GM20000 (cell line): ENCODE data around the gene GPR139.

Experiments used
- DNase-seq: peaks from one replicate; pipeline ENCODE4 v3.0.0; 2012; ENCODE audit warnings: low spot score
- CTCF ChIP-seq: IDR thresholded peaks from 2 replicates; pipeline ENCODE4 v1.5.1; 2012; ENCODE audit warnings: mild to moderate bottlenecking, control low read depth; ENCODE audit errors: extremely low read depth, missing control alignments

GPR139 gene

DNA sequence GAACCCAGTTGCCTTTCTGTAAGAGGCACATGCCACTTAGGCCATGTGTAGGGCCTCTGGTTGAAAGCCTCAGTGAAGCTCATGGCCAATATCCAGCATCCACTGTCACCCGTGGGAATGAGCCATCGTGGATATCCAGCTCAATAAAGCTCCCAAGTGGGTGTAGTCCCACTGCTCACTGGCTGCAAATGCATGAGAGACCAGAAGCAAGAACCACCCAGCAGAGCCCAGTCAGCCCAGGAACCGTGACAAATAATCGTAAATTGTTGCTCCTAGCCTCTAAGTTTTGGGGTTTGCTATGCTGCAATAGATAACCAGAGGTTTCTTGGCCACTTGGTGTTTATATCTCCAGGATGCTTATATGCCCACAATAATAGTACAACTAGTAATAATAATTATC, 33.7 kb downstream of the GPR139 start:
- no peak for TF ChIP-seq CTCF
- no peak for DNase-seq

- DNase-seq: no peak
- TF ChIP-seq CTCF: no peak
These were observed 44.1 kb downstream of the GPR139 start for GRCh38 chr16:20029611-20030010.

- TF ChIP-seq CTCF: no peak
- DNase-seq: no peak
These were observed 47.2 kb downstream of the GPR139 start for GRCh38 chr16:20026361-20027072.

DNA sequence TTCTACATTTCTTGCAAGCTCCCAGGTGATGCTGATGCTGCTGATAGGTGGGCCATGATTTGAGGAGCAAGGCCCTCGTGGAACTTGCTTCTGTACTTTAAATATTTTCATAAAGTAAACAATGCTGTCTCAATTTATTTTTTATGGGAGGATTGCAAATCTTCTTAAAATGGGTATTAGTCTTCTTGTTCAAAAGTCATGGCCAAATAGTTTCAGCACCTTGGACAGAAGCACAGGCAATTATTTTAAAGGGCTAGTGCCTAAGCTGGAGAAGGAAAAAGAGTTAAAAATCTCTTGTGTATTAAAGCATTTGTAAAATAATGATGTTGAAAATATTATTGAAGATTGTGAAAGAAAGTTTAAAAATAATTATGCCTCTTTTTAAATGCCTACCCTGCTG, 50.5 kb downstream of the GPR139 start:
- no peak for TF ChIP-seq CTCF
- DNase-seq: no peak

DNA sequence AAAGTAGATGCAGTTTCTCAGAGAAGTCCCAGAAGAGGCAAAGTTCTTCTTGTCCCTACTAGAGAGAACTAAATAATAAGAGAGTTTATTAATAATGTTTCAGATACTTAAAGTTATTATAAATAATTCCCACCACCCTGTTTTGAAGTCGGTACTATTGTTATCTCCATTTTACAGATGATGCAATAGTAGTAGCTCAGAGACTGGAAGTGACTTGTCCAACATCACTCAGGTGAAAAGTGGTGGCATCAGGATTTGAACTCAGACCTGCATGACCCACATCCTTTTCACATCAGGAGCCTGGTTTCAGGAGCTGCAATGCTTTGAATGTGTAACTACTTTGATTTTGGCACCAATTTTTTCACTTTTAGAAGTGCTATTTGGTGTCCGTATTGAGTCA, 52.7 kb downstream of the GPR139 start:
- no peak for DNase-seq
- TF ChIP-seq CTCF: no peak

DNA sequence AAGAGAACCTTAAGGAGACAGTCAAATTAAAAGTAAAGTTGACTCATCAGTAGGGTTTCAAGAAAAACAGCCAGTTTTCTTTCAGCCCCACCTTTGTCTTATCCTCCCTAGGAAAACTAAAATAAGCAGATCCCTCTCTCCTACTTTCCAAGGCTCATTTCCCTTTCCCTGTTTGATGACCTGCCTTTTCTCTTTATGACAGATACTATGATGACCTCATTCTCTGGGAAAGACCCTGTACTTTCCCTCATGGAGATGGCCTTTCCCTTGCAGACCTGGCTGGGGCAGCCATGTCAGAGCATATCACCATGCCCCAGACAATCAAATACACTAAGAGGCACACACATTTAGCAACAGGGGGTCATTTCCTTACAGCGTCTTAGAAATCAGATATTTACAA, 53.6 kb downstream of the GPR139 start:
- no peak for DNase-seq
- no peak for TF ChIP-seq CTCF

DNA sequence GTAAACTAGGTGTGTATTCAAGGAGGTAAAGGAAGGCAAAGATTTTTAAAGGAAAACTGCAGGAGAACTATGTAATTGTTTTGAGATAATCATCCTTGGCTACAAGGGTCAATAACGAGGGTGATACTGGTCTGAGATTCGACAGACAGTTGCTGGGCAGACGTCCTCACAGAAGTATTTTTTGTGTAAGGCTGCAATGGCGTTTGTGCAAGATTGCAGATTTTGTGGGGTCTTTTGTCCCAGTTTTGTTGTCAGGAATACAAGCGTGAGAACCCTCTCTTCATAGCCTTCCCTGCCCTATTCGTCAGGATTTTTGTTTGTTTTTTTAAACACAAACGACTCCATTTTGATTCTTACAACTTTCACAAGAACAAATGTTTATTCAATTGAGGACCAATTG, 57.5 kb downstream of the GPR139 start:
- DNase-seq: no peak
- TF ChIP-seq CTCF: no peak
